Muscle of leg (tissue), 11 donors: ENCODE data around the gene PCNX2. TPM values are rescaled to one million over a fixed set of nuclear protein-coding genes. Genes with fewer than 3 reads are reported as not detected.

Source experiments
- DNase-seq: peaks from one replicate; pipeline ENCODE4 v3.0.0; 2013
- H3K27ac ChIP-seq: one replicate; pipeline ENCODE4 v1.5.1; 2013; ENCODE audit warnings: mild to moderate bottlenecking, low read length, control low read depth
- H3K27me3 ChIP-seq: one replicate; pipeline ENCODE4 v1.6.1; 2013; ENCODE audit warnings: low read length; ENCODE audit not compliant: control insufficient read depth, insufficient read depth
- H3K36me3 ChIP-seq: one replicate; pipeline ENCODE4 v1.6.1; 2013; ENCODE audit warnings: low read length; ENCODE audit not compliant: control insufficient read depth, insufficient read depth
- H3K4me1 ChIP-seq: one replicate; pipeline ENCODE4 v1.6.1; 2013; ENCODE audit warnings: low read length; ENCODE audit not compliant: control insufficient read depth, insufficient read depth
- H3K4me3 ChIP-seq: one replicate; pipeline ENCODE4 v1.5.1; 2013; ENCODE audit warnings: low read length, control low read depth
- H3K9me3 ChIP-seq: replicated peaks from 2 replicates; pipeline ENCODE4 v1.6.1; 2013; ENCODE audit warnings: low read depth, low read length; ENCODE audit not compliant: control insufficient read depth
- WGBS: methylation state at CpG from one replicate; pipeline ENCODE4 v1.1.5; 2013; ENCODE audit warnings: missing lambda C conversion rate; ENCODE audit not compliant: insufficient coverage; 5-methylcytosine and 5-hydroxymethylcytosine counted together
- polyA plus RNA-seq, 8 donors: library from polyadenylated mRNA; unstranded; fragments of 120-200 nt; gene quantifications; one replicate each; pipeline versions ENCODE4 v1.2.1 to v1.2.3, GENCODE V29; 2013; ENCODE audit warnings: inconsistent platforms in 1 of 8, low replicate concordance in 1 of 8; ENCODE audit not compliant: insufficient read length in 8 of 8, insufficient read depth in 1 of 8
- total RNA-seq: library from RNA; stranded (reverse); fragments of 120-200 nt; gene quantifications from one replicate; pipeline ENCODE4 v1.2.4, GENCODE V29; 2013

PCNX2 gene
- total and polyA plus RNA-seq, 9 donors, result 2.5 to 5.2 (median 3.9) TPM

DNA sequence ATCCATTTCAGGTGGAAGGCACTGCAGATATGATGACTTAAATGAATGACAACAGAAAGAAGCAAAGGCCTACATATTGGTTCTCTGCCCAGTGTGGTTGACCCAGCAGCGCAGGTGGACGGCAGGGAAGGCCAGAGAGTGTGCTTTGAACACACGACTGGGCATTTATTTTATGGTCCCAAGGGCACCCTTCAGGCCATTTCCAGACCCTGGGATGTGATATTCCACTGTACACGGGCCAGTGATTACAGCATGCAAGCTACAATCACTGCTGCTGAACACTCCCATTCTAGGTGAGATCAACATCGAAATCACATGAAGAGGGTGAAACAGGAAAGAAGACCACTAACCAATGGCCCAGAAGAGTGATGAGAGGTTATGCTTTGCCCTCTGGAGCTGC is 33.8 kb downstream of the PCNX2 start:
- 49% methylated on average over 3 of the region's 5 CpGs for WGBS
- Histone ChIP-seq H3K27me3 (no peaks in the 10 kb centered on the region), H3K4me1 (no peaks in the 10 kb centered on the region), H3K36me3 (peaks cover 7% of the 10 kb centered on the region), H3K9me3 (no peaks in the 10 kb centered on the region), H3K27ac (no peak overlapping the region), H3K4me3 (no peak overlapping the region)
- no peak for DNase-seq

- no peak overlapping the region for H3K4me3 ChIP-seq
- no peak overlapping the region for H3K27ac ChIP-seq
- peaks cover 7% of the 10 kb centered on the region for H3K36me3 ChIP-seq
- no peaks in the 10 kb centered on the region for H3K9me3 ChIP-seq
- H3K27me3 ChIP-seq, result no peaks in the 10 kb centered on the region
- H3K4me1 ChIP-seq, result no peaks in the 10 kb centered on the region
- no peak for DNase-seq
- no CpG with 5 or more reads among the region's 3 CpGs for WGBS
Measured at GRCh38 chr1:233261206-233261605, 34.3 kb downstream of the PCNX2 start.

- Histone ChIP-seq H3K27ac (no peak overlapping the region), H3K4me1 (no peaks in the 10 kb centered on the region), H3K27me3 (no peaks in the 10 kb centered on the region), H3K4me3 (no peak overlapping the region), H3K36me3 (peaks cover 7% of the 10 kb centered on the region), H3K9me3 (no peaks in the 10 kb centered on the region)
- 85% methylated on average over 3 of the region's 6 CpGs for WGBS
- no peak for DNase-seq
Measured at GRCh38 chr1:233257786-233258185, 37.7 kb downstream of the PCNX2 start.

- peaks cover 7% of the 10 kb centered on the region for H3K36me3 ChIP-seq
- H3K27ac ChIP-seq, result no peak overlapping the region
- H3K4me1 ChIP-seq, result no peaks in the 10 kb centered on the region
- no peak for DNase-seq
- no CpG with 5 or more reads among the region's 2 CpGs for WGBS
- no peak overlapping the region for H3K4me3 ChIP-seq
- H3K27me3 ChIP-seq, result no peaks in the 10 kb centered on the region
- H3K9me3 ChIP-seq, result no peaks in the 10 kb centered on the region
Measured at GRCh38 chr1:233256789-233257188, 38.7 kb downstream of the PCNX2 start.

DNA sequence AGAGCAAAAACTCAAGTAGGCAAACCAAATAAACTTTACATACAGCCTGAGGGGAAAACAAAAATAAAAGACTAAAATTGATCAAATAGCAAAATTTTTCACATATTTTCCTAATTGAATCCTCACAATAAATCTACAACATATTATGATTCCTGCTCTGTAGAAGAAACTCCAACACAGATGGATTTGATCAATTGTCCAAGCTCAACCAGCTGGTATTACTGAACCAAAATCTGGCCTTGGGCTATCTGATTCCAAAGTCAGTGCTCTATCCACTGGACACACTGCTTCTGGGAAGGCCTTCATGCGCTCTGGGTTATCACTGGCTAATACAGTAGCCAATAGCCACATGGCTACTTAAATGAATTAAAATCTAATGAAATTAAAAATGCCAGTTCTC is 39.3 kb downstream of the PCNX2 start:
- H3K27me3 ChIP-seq, result no peaks in the 10 kb centered on the region
- peaks cover 7% of the 10 kb centered on the region for H3K36me3 ChIP-seq
- no peak overlapping the region for H3K4me3 ChIP-seq
- no CpG with 5 or more reads among the region's 1 CpG for WGBS
- H3K27ac ChIP-seq, result no peak overlapping the region
- H3K4me1 ChIP-seq, result no peaks in the 10 kb centered on the region
- no peak for DNase-seq
- no peaks in the 10 kb centered on the region for H3K9me3 ChIP-seq

DNA sequence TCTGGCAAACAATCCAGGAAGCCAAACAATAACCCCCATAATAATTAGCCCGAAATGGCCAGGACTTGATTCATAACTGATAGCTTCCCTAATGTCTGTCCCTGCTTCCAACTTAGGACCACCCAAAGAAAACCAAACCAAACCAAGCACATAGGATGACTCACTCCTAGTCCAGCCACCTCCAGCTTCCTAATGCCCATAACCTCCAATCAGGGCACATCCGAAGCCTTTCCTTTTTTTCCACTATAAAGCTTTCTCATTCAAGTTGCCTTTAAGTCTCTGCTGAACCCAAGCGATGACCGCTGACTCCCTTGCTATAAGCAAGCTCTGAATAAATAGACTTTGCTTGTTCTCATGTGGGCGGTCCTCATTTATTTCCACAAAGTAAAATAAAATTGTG is 40.4 kb downstream of the PCNX2 start:
- Histone ChIP-seq H3K27me3 (no peaks in the 10 kb centered on the region), H3K36me3 (peaks cover 7% of the 10 kb centered on the region), H3K4me1 (no peaks in the 10 kb centered on the region), H3K4me3 (no peak overlapping the region), H3K27ac (no peak overlapping the region), H3K9me3 (no peaks in the 10 kb centered on the region)
- WGBS, result 94% methylated on average over 2 of the region's 5 CpGs
- DNase-seq, result no peak

DNA sequence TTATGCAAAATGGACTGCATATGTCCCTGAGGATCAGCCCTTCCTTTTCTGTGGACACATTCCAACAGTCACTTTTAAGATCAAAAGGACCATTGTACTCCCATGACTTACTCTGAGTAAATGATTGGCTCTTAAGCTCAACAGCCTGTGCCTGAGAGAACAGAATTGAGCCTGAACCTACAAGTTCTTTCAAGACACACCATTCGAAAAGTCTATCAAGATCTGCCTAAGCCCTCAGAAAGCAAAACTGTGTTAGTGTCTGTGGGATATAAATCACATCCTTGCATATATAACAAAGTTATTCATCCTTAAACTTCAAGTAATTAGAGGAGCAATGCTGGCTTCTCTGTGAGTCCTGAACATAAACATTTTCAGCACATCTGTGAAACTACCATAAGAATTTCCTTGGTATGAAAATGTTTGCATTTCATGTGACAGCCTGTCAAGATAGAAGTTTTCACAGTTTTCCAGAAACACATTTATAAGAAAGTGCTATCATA is 41.6 kb downstream of the PCNX2 start:
- Histone ChIP-seq H3K9me3 (no peaks in the 10 kb centered on the region), H3K36me3 (peaks cover 5% of the 10 kb centered on the region), H3K4me1 (no peaks in the 10 kb centered on the region), H3K27ac (no peak overlapping the region), H3K4me3 (no peak overlapping the region), H3K27me3 (no peaks in the 10 kb centered on the region)
- DNase-seq, result no peak
- no CpG with 5 or more reads among the region's 1 CpG for WGBS

- Histone ChIP-seq H3K36me3 (peaks cover 3% of the 10 kb centered on the region), H3K9me3 (no peaks in the 10 kb centered on the region), H3K27me3 (no peaks in the 10 kb centered on the region), H3K27ac (no peak overlapping the region), H3K4me1 (no peaks in the 10 kb centered on the region), H3K4me3 (no peak overlapping the region)
- WGBS, result no CpG with 5 or more reads among the region's 4 CpGs
- no peak for DNase-seq
Measured at GRCh38 chr1:233253231-233253831, 42.2 kb downstream of the PCNX2 start.

- Histone ChIP-seq H3K27me3 (no peaks in the 10 kb centered on the region), H3K27ac (no peak overlapping the region), H3K4me1 (no peaks in the 10 kb centered on the region), H3K9me3 (no peaks in the 10 kb centered on the region), H3K4me3 (no peak overlapping the region), H3K36me3 (no peaks in the 10 kb centered on the region)
- peak; percentile 85 for DNase-seq
- WGBS, result 20% methylated on average over 2 of the region's 2 CpGs
Measured at GRCh38 chr1:233252441-233252840, 43.1 kb downstream of the PCNX2 start.

GRCh38 chr1:233251201-233251720 is 44.3 kb downstream of the PCNX2 start:
- no peak for DNase-seq
- WGBS, result 84% methylated on average over 3 of the region's 4 CpGs

GRCh38 chr1:233248014-233248413 is 47.5 kb downstream of the PCNX2 start:
- no peak overlapping the region for H3K27ac ChIP-seq
- no peaks in the 10 kb centered on the region for H3K9me3 ChIP-seq
- no peaks in the 10 kb centered on the region for H3K36me3 ChIP-seq
- no peaks in the 10 kb centered on the region for H3K27me3 ChIP-seq
- 88% methylated on average over 1 of the region's 6 CpGs for WGBS
- no peak overlapping the region for H3K4me3 ChIP-seq
- no peak for DNase-seq
- H3K4me1 ChIP-seq, result peaks cover 2% of the 10 kb centered on the region

More at GRCh38 chr1:233251201-233251720, 44.3 kb downstream of the PCNX2 start:
- Histone ChIP-seq H3K27me3 (no peaks in the 10 kb centered on the region), H3K27ac (no peak overlapping the region), H3K4me1 (no peaks in the 10 kb centered on the region), H3K9me3 (no peaks in the 10 kb centered on the region), H3K4me3 (no peak overlapping the region), H3K36me3 (no peaks in the 10 kb centered on the region)
